ENCODE data around the gene AMPH. TPM values are rescaled to one million over a fixed set of nuclear protein-coding genes. Genes with fewer than 3 reads are reported as not detected.
A peak's percentile ranks its signal among the peaks of the same experiment; 100 is the strongest.

The AMPH gene
- total and polyA plus RNA-seq, 4 donors, result 0.18 to 6.6 (median 3.6) TPM

DNA sequence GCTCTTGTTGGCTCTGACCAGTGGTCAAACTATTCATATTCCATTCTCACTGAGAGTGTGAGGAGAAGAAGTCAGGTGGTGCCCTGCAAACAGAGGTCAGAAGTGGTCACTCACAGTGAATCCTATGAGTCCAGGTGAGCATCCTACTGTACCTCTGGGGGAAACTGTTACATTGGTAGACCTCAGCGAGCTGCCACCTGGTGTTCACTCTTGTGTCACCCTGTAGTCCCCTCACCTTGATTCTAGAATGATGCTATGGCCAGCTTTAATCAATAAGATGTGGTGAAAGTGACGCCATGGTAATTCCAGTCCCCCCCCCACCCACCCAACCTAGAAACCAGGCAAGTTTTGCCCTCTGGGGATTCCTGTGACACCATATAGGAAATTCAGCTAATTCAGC, 1.2 kb upstream of the AMPH start:
- H3K4me3 ChIP-seq, result no peak overlapping the region
- peaks cover 4 to 12% (median 7%) of the 10 kb centered on the region in 3 donors for H3K27me3 ChIP-seq (ENCODE audit: control insufficient read depth in 3 of 3, insufficient read depth in 3 of 3, low read length in 2 of 3)
- ATAC-seq (ENCODE audit: insufficient read depth, low FRiP score), result no peak
- TF ChIP-seq, protein P1, sequence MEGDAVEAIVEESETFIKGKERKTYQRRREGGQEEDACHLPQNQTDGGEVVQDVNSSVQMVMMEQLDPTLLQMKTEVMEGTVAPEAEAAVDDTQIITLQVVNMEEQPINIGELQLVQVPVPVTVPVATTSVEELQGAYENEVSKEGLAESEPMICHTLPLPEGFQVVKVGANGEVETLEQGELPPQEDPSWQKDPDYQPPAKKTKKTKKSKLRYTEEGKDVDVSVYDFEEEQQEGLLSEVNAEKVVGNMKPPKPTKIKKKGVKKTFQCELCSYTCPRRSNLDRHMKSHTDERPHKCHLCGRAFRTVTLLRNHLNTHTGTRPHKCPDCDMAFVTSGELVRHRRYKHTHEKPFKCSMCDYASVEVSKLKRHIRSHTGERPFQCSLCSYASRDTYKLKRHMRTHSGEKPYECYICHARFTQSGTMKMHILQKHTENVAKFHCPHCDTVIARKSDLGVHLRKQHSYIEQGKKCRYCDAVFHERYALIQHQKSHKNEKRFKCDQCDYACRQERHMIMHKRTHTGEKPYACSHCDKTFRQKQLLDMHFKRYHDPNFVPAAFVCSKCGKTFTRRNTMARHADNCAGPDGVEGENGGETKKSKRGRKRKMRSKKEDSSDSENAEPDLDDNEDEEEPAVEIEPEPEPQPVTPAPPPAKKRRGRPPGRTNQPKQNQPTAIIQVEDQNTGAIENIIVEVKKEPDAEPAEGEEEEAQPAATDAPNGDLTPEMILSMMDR (IDR thresholded peaks at IDR 0.05; ENCODE audit: control extremely low read depth, extremely low read depth), result no peak
- H3K9me3 ChIP-seq (ENCODE audit: control insufficient read depth in 4 of 4, insufficient read depth in 3 of 4, low read length in 3 of 4), result no peaks in the 10 kb centered on the region
- H3K36me3 ChIP-seq (ENCODE audit: control insufficient read depth in 4 of 4, insufficient read depth in 4 of 4, low read length in 4 of 4), result no peaks in the 10 kb centered on the region
- WGBS, 2 donors, result 79 to 94% methylated on average over 2 of the region's 2 CpGs
- no peak overlapping the region for H3K27ac ChIP-seq (ENCODE audit: low read depth in 1 of 2, low read length in 1 of 2)
- H3K4me1 ChIP-seq (ENCODE audit: control insufficient read depth in 5 of 5, insufficient read depth in 5 of 5, low read length in 5 of 5), result peaks cover 0 to 9% (median 0%) of the 10 kb centered on the region in 5 donors
- no peak overlapping the region for H3K9ac ChIP-seq (ENCODE audit: insufficient read depth in 1 of 2, low read length in 2 of 2)
- DNase-seq, result no peak

DNA sequence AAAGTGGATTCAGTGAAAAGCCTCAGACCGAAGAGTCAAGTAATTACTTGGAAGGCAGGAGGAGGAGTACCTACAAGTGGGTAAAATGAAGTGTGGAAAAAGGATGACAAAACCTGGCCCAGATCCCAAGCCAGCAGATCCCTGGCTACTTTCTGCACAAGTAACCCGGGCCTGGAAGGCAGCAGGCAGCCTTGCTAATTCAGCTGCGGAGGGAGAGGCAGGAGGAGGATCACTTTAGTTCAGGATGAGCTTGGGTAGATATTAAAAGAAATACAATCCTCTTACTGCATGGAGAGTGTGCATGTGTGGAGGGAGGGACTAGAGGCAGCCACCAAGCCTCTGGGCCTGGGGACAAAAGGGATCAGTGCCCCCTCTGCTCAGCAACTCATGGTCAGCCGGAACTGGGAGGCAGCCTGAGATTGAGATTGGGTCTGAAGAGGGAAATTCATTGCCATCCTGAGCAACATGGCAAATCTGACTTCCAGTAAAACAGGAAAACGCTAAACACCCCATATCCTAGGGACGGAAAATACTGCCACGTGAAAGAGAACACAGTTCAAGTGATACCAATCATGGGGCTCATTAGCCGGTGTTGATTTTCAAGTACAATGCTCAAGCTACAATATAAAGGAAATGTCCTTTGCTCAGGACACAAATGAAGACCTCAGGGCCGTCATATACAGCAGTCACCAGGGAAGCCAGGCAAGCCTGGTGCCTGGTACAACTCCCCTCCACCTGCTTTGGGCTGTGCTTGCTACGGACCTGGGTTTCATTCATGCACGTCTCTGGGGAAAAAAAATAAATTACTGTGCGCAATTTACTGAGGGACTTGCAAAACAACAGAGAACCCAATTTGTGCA, 1.3 kb downstream of the AMPH start:
- H3K9me3 ChIP-seq (ENCODE audit: control insufficient read depth in 4 of 4, insufficient read depth in 3 of 4, low read length in 3 of 4), result peaks cover 0 to 1% (median 0%) of the 10 kb centered on the region in 4 donors
- peaks cover 4 to 12% (median 7%) of the 10 kb centered on the region in 3 donors for H3K27me3 ChIP-seq (ENCODE audit: control insufficient read depth in 3 of 3, insufficient read depth in 3 of 3, low read length in 2 of 3)
- H3K27ac ChIP-seq (ENCODE audit: low read depth in 1 of 2, low read length in 1 of 2), result no peak overlapping the region
- H3K36me3 ChIP-seq (ENCODE audit: control insufficient read depth in 4 of 4, insufficient read depth in 4 of 4, low read length in 4 of 4), result no peaks in the 10 kb centered on the region
- DNase-seq, result peak in 2 of 3 donors; percentile 15 to 25
- WGBS, 2 donors, result 64 to 66% methylated on average over 12 of the region's 12 CpGs
- TF ChIP-seq, protein P1 (IDR thresholded peaks at IDR 0.05; ENCODE audit: control extremely low read depth, extremely low read depth), result no peak
- no peak for ATAC-seq (ENCODE audit: insufficient read depth, low FRiP score)
- H3K4me3 ChIP-seq, result no peak overlapping the region
- peaks cover 0 to 9% (median 0%) of the 10 kb centered on the region in 5 donors for H3K4me1 ChIP-seq (ENCODE audit: control insufficient read depth in 5 of 5, insufficient read depth in 5 of 5, low read length in 5 of 5)
- no peak overlapping the region for H3K9ac ChIP-seq (ENCODE audit: insufficient read depth in 1 of 2, low read length in 2 of 2)

DNA sequence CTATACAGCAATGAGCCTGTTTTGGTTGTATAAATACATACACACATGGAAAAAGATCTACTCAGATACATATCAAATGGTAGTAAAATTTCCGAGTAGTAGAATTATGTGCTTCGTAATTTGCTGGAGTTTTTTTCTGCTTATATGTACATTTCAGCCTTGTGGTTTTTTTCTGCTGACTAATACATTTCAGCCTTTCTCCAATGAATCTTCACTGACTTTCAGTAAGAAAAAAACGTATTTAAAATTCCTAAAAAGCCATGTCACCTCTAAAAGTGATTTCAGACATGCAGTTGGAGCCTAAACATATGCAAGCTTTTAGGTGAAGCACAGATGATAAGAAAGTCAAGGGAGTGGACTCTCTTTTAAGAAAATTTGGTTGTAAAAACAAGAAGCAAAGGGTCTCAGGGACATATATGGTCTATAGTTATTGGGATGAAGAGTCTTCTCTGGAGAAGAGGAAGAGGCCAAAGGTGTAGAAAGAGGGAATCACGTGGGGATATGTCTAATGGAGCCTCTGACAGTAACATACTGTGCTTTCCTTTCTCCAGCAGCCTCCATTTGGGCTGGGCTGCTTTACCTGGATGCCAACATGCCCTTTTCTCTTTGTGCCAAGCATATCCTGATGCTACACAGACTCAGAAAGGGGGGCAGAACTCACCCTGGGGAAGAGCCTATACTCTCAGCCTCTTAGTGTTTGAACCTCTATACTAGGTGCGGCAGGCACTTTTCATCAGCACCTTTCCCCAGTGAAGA, 2.4 kb downstream of the AMPH start:
- Histone ChIP-seq H3K27me3 (ENCODE audit: control insufficient read depth in 3 of 3, insufficient read depth in 3 of 3, low read length in 2 of 3) (peaks cover 4 to 12% (median 7%) of the 10 kb centered on the region in 3 donors), H3K9ac (ENCODE audit: insufficient read depth in 1 of 2, low read length in 2 of 2) (no peak overlapping the region), H3K36me3 (ENCODE audit: control insufficient read depth in 4 of 4, insufficient read depth in 4 of 4, low read length in 4 of 4) (no peaks in the 10 kb centered on the region), H3K27ac (ENCODE audit: low read depth in 1 of 2, low read length in 1 of 2) (no peak overlapping the region), H3K9me3 (ENCODE audit: control insufficient read depth in 4 of 4, insufficient read depth in 3 of 4, low read length in 3 of 4) (peaks cover 0 to 2% (median 0%) of the 10 kb centered on the region in 4 donors), H3K4me1 (ENCODE audit: control insufficient read depth in 5 of 5, insufficient read depth in 5 of 5, low read length in 5 of 5) (peaks cover 0 to 9% (median 0%) of the 10 kb centered on the region in 5 donors), H3K4me3 (no peak overlapping the region)
- WGBS, 2 donors, result 78 to 79% methylated on average over 5 of the region's 5 CpGs
- no peak for DNase-seq
- ATAC-seq (ENCODE audit: insufficient read depth, low FRiP score), result no peak
- TF ChIP-seq, protein P1 (IDR thresholded peaks at IDR 0.05; ENCODE audit: control extremely low read depth, extremely low read depth), result no peak

Data from lung (tissue), 12 donors.